IPS-15b (cell line): ENCODE measurements around the gene ZNF776.
"Not testable (repeated sequence)": the region's sequence is repeated elsewhere in the genome, so short reads cannot be mapped to it uniquely, and the experiment has no call there.

Experiments
- H3K27me3 ChIP-seq: one replicate; pipeline ENCODE4 v1.6.1; 2013; ENCODE audit warnings: low read length; ENCODE audit not compliant: control insufficient read depth, insufficient read depth
- H3K36me3 ChIP-seq: one replicate; pipeline ENCODE4 v1.6.1; 2013; ENCODE audit warnings: low read length; ENCODE audit not compliant: control insufficient read depth, insufficient read depth
- H3K4me1 ChIP-seq: one replicate; pipeline ENCODE4 v1.6.1; 2013; ENCODE audit warnings: mild to moderate bottlenecking, low read length; ENCODE audit not compliant: control insufficient read depth, insufficient read depth
- H3K4me3 ChIP-seq: one replicate; pipeline ENCODE4 v1.5.1; 2013; ENCODE audit warnings: low read depth, low read length
- H3K9ac ChIP-seq: one replicate; pipeline ENCODE4 v1.6.1; 2013; ENCODE audit warnings: low read depth, mild to moderate bottlenecking, low read length
- H3K9me3 ChIP-seq: one replicate; pipeline ENCODE4 v1.6.1; 2013; ENCODE audit warnings: mild to moderate bottlenecking, low read length; ENCODE audit not compliant: control insufficient read depth, insufficient read depth

ZNF776 gene

GRCh38 chr19:57786286-57786685 is 39.7 kb downstream of the ZNF776 start:
- no peaks in the 10 kb centered on the region for H3K9me3 ChIP-seq
- H3K4me3 ChIP-seq: no peak overlapping the region
- H3K4me1 ChIP-seq: peaks cover 3% of the 10 kb centered on the region
- H3K27me3 ChIP-seq: no peaks in the 10 kb centered on the region
- H3K9ac ChIP-seq: no peak overlapping the region
- H3K36me3 ChIP-seq: peaks cover 10% of the 10 kb centered on the region

- Histone ChIP-seq H3K27me3 (no peaks in the 10 kb centered on the region), H3K4me1 (peaks cover 3% of the 10 kb centered on the region), H3K4me3 (no peak overlapping the region), H3K36me3 (peaks cover 15% of the 10 kb centered on the region), H3K9me3 (no peaks in the 10 kb centered on the region), H3K9ac (no peak overlapping the region)
These were observed 40.3 kb downstream of the ZNF776 start for GRCh38 chr19:57786906-57787305.

GRCh38 chr19:57788114-57788692 is 41.6 kb downstream of the ZNF776 start:
- Histone ChIP-seq H3K4me3 (no peak overlapping the region), H3K4me1 (peaks cover 3% of the 10 kb centered on the region), H3K27me3 (no peaks in the 10 kb centered on the region), H3K36me3 (peaks cover 15% of the 10 kb centered on the region), H3K9me3 (no peaks in the 10 kb centered on the region), H3K9ac (no peak overlapping the region)

GRCh38 chr19:57789288-57789687 is 42.7 kb downstream of the ZNF776 start:
- peaks cover 3% of the 10 kb centered on the region for H3K4me1 ChIP-seq
- peaks cover 15% of the 10 kb centered on the region for H3K36me3 ChIP-seq
- no peaks in the 10 kb centered on the region for H3K27me3 ChIP-seq
- H3K9me3 ChIP-seq: no peaks in the 10 kb centered on the region
- no peak overlapping the region for H3K9ac ChIP-seq
- H3K4me3 ChIP-seq: no peak overlapping the region

- H3K4me1 ChIP-seq: peaks cover 22% of the 10 kb centered on the region
- H3K9ac ChIP-seq, H3K36me3 ChIP-seq, H3K27me3 ChIP-seq, H3K9me3 ChIP-seq, H3K4me3 ChIP-seq: not testable (repeated sequence)
These were observed 50.0 kb downstream of the ZNF776 start for GRCh38 chr19:57796580-57796979.

GRCh38 chr19:57800696-57801095 is 54.1 kb downstream of the ZNF776 start:
- H3K27me3 ChIP-seq: no peaks in the 10 kb centered on the region
- H3K4me3 ChIP-seq: peak overlapping the region; percentile 33
- H3K4me1 ChIP-seq: peaks cover 29% of the 10 kb centered on the region
- no peak overlapping the region for H3K9ac ChIP-seq
- no peaks in the 10 kb centered on the region for H3K9me3 ChIP-seq
- no peaks in the 10 kb centered on the region for H3K36me3 ChIP-seq

- Histone ChIP-seq H3K9ac (no peak overlapping the region), H3K4me1 (peaks cover 29% of the 10 kb centered on the region), H3K36me3 (no peaks in the 10 kb centered on the region), H3K27me3 (no peaks in the 10 kb centered on the region), H3K4me3 (no peak overlapping the region), H3K9me3 (no peaks in the 10 kb centered on the region)
These were observed 55.7 kb downstream of the ZNF776 start for GRCh38 chr19:57802269-57802668.

- no peaks in the 10 kb centered on the region for H3K9me3 ChIP-seq
- H3K27me3 ChIP-seq: no peaks in the 10 kb centered on the region
- peak overlapping the region; percentile 89 for H3K9ac ChIP-seq
- H3K36me3 ChIP-seq: peaks cover 4% of the 10 kb centered on the region
- H3K4me1 ChIP-seq: peaks cover 29% of the 10 kb centered on the region
- peak overlapping the region; percentile 73 for H3K4me3 ChIP-seq
These were observed 56.6 kb downstream of the ZNF776 start for GRCh38 chr19:57803265-57803593.

GRCh38 chr19:57803594-57804325 is 57.1 kb downstream of the ZNF776 start:
- H3K9ac ChIP-seq: peak overlapping the region; percentile 89
- H3K9me3 ChIP-seq: no peaks in the 10 kb centered on the region

GRCh38 chr19:57807541-57807940 is 60.9 kb downstream of the ZNF776 start:
- no peak overlapping the region for H3K4me3 ChIP-seq
- peaks cover 28% of the 10 kb centered on the region for H3K36me3 ChIP-seq
- no peaks in the 10 kb centered on the region for H3K9me3 ChIP-seq
- no peaks in the 10 kb centered on the region for H3K4me1 ChIP-seq
- H3K9ac ChIP-seq: no peak overlapping the region
- no peaks in the 10 kb centered on the region for H3K27me3 ChIP-seq

More at GRCh38 chr19:57803594-57804325, 57.1 kb downstream of the ZNF776 start:
- H3K4me1 ChIP-seq: peaks cover 26% of the 10 kb centered on the region
- H3K27me3 ChIP-seq: no peaks in the 10 kb centered on the region
- H3K4me3 ChIP-seq: peak overlapping the region; percentile 73
- peaks cover 8% of the 10 kb centered on the region for H3K36me3 ChIP-seq
